Measurements from ENCODE around the gene SLC6A6. TPM values are rescaled to one million over a fixed set of nuclear protein-coding genes. Genes with fewer than 3 reads are reported as not detected.

SLC6A6 gene
- polyA plus RNA-seq, 1 of the 3 experiments (the other 2 are of a cell fraction) = 19.1 TPM

GRCh38 chr3:14477311-14477935 lies 75.0 kb downstream of the SLC6A6 start:
- Histone ChIP-seq H3K9me2 (no peaks in the 10 kb centered on the region), H3K4me2 (no peak overlapping the region), H3K27ac (ENCODE audit: low read depth in 2 of 2, low read length in 1 of 2) (no peak overlapping the region), H3K36me3 (replicated peaks in 1 of 2; ENCODE audit: control insufficient read depth in 1 of 2, insufficient read depth in 2 of 2, low read length in 1 of 2) (peaks cover 33 to 40% of the 10 kb centered on the region in 2 experiments), H3K9ac (no peak overlapping the region), H3K27me3 (ENCODE audit: insufficient read depth) (no peaks in the 10 kb centered on the region), H3K79me2 (ENCODE audit: insufficient read depth) (no peaks in the 10 kb centered on the region), H3K4me3 (ENCODE audit: low read depth in 2 of 2, low read length in 1 of 2) (no peak overlapping the region), H3F3A (replicated peaks; ENCODE audit: insufficient read depth) (peaks cover 2% of the 10 kb centered on the region), H4K20me1 (ENCODE audit: insufficient read depth) (no peaks in the 10 kb centered on the region), H2AFZ (ENCODE audit: low read depth) (no peak overlapping the region), H3K9me3 (no peaks in the 10 kb centered on the region), H3K4me1 (ENCODE audit: control insufficient read depth in 1 of 2, insufficient read depth in 2 of 2, low read depth in 1 of 2, low read length in 1 of 2) (peaks cover 10 to 17% of the 10 kb centered on the region in 2 experiments; a peak in 3 of 4 replicates)
- WGBS (ENCODE audit: low lambda C conversion rate) = 98% methylated on average over 9 of the region's 11 CpGs
- ChIA-PET POLR2A (no interaction called here), CTCF (interaction anchor here (0.9 to 5.9 kb wide), 5 partner anchors 10 to 274 kb away, joined by 4 to 43 read pairs (median 7); no protein-coding TSS in a partner anchor)
- TF ChIP-seq JUND (IDR thresholded peaks at IDR 0.05) (no peak), TEAD4 (IDR thresholded peaks at IDR 0.05; ENCODE audit: borderline replicate concordance, insufficient read depth) (no peak), NFIC (IDR thresholded peaks at IDR 0.05; ENCODE audit: borderline replicate concordance) (no peak), GATA2 (CRISPR knock-in tag; IDR thresholded peaks at IDR 0.05) (no peak), NRF1 (IDR thresholded peaks at IDR 0.05; ENCODE audit: low read depth, low read length) (no peak)
- DNase-seq = no peak

GRCh38 chr3:14478956-14479550 lies 76.6 kb downstream of the SLC6A6 start:
- Histone ChIP-seq H4K20me1 (ENCODE audit: insufficient read depth) (no peaks in the 10 kb centered on the region), H3K4me2 (no peak overlapping the region), H3K4me3 (ENCODE audit: low read depth in 2 of 2, low read length in 1 of 2) (no peak overlapping the region), H3K4me1 (ENCODE audit: control insufficient read depth in 1 of 2, insufficient read depth in 2 of 2, low read depth in 1 of 2, low read length in 1 of 2) (peaks cover 0 to 14% of the 10 kb centered on the region in 2 experiments; a peak in 1 of 4 replicates), H3K27ac (ENCODE audit: low read depth in 2 of 2, low read length in 1 of 2) (no peak overlapping the region), H3K36me3 (replicated peaks in 1 of 2; ENCODE audit: control insufficient read depth in 1 of 2, insufficient read depth in 2 of 2, low read length in 1 of 2) (peaks cover 25 to 49% of the 10 kb centered on the region in 2 experiments), H3K9me2 (no peaks in the 10 kb centered on the region), H2AFZ (ENCODE audit: low read depth) (no peak overlapping the region), H3K9ac (no peak overlapping the region), H3F3A (replicated peaks; ENCODE audit: insufficient read depth) (no peaks in the 10 kb centered on the region), H3K9me3 (no peaks in the 10 kb centered on the region), H3K27me3 (ENCODE audit: insufficient read depth) (no peaks in the 10 kb centered on the region), H3K79me2 (ENCODE audit: insufficient read depth) (no peaks in the 10 kb centered on the region)
- TF ChIP-seq FOXM1 (IDR thresholded peaks at IDR 0.05; ENCODE audit: low read depth) = no peak
- no peak for TF ChIP-seq JUND (IDR thresholded peaks at IDR 0.05)
- no peak for TF ChIP-seq REST (IDR thresholded peaks at IDR 0.05; ENCODE audit: low read depth, low read length)
- no peak for TF ChIP-seq RAD21 (IDR thresholded peaks at IDR 0.05; ENCODE audit: low read length)
- no peak for DNase-seq
- CTCF ChIA-PET = interaction anchor here (1.1 to 5.9 kb wide), 7 partner anchors 11 to 276 kb away, joined by 3 to 43 read pairs (median 7); no protein-coding TSS in a partner anchor
- WGBS (ENCODE audit: low lambda C conversion rate) = 93% methylated on average over 6 of the region's 8 CpGs
- POLR2A ChIA-PET = no interaction called here

Data from SK-N-SH (cell line).